Occipital lobe (tissue), 2 donors: Measurements from ENCODE around the gene NRF1. TPM values are rescaled to one million over a fixed set of nuclear protein-coding genes. Genes with fewer than 3 reads are reported as not detected.

ENCODE experiments used
- DNase-seq: peaks from one replicate; lab custom pipeline; 2025; lab: John Stamatoyannopoulos, UW
- total RNA-seq: library from RNA; depleted of rRNA; stranded (reverse); fragments of >200 nt; gene quantifications from one replicate; pipeline ENCODE4 v1.2.3, GENCODE V29; 2014

Gene NRF1
- total RNA-seq, 1 donor from 2014 or later: 16.1 TPM

DNA sequence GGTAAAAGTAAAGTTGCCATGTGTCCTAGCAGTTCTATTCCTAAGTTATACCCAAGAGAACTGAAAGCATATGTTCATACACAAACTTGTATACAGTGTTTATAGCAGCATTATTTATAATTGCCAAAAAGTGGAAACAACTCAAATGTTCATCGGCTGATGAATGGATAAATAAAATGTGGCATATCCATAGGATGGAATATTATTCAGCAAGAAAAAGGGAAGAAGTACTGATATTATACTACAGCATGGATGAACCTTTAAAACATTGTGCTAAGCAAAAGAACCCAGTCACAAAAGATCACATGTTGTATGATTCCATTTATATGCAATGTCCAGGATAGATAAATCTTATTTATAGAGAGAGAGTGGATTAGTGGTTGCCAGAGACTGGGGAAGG is 68.9 kb downstream of the NRF1 start:
- DNase-seq: no peak

DNA sequence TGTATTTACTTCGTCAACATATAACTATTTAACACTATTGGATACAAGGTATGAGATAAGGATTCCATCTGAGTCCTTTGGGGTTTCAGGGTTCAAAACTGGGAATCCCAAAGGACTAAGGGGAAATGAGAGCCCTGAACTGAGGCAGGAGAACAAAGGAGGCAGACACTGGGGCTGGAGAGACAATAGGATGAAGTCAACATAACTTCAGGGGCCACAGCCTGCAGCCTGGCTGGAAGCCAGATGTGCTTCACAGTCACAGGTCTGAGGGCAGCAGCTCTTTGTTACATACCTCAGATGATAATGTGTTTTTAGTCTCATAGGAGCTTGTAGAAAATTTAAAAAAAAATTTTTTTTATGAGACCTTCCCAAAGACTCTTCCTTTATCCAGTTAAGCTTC is 73.3 kb downstream of the NRF1 start:
- no peak for DNase-seq

GRCh38 chr7:129686063-129686462 is 74.5 kb downstream of the NRF1 start:
- no peak for DNase-seq

- DNase-seq: no peak
Observed at GRCh38 chr7:129688503-129689222, 77.1 kb downstream of the NRF1 start.

DNA sequence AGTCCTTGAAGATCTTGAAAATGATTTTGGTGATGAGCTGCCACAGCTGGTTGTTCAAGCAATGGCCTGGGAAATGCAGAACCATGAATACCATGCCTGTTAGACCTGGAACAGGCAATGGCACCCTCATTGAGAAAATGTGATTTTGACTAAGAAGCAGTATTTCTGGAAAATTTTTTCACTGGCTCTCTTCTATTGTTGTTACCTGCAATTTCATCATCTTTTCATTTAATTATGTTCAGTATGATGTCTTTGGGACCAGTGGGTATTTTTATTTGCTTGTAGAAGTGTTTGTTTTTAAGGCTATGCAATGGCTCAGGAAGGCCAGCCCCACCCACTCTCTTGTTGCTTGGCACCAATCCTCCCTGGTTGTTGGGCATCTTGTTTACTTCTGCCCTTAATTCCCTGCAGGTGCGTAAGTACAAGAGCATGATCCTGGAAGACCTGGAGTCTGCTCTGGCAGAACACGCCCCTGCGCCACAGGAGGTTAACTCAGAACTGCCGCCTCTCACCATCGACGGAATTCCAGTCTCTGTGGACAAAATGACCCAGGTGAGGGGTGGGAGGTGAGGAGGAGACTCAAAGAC is 78.6 kb downstream of the NRF1 start:
- DNase-seq: no peak

GRCh38 chr7:129690701-129691100 is 79.2 kb downstream of the NRF1 start:
- DNase-seq: no peak

DNA sequence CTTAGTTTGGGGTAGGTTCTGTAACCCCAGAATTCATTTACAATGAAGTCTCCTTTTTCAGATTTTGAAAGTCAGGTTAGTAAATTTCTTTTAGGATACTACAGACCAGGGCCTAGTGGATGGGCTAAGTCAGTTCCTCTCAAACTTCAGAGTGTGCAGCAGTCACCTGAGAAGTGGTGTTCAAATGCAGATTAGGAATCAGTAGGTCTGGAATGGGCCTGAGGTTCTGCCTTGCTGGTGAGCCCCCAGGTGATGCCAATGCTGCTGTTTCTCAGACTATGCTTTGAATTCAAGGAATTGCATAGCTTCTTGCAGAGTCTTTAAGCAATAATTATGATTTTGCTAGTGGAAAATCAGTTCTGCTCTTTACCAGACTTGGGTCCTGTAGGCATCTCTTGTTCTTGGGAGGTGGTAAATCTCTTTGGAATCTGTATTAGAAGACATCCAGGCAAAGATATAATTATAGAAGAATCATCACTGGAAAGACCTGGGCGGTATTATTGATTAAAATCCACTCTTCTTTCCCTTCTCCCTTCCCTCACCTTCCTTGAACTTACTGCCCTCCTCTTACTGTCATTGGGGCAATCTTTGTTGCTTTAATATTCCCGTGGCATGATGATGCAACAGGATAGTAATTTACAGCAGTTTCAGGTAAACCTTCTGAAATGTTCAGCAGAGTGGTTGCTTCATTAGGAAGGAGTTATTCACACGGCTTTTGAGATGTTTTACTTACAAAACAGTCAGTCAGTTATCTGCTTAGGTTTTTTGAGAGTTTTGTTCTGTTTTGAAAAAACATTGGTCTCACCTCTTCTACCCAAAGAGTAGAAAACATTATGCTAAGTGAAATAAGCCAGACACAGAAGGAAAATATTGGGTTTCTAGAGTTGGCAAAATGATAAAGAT is 87.2 kb downstream of the NRF1 start:
- DNase-seq: no peak

- no peak for DNase-seq
Observed at GRCh38 chr7:129702316-129702715, 90.8 kb downstream of the NRF1 start.

GRCh38 chr7:129702761-129703338 is 91.3 kb downstream of the NRF1 start:
- DNase-seq: no peak

DNA sequence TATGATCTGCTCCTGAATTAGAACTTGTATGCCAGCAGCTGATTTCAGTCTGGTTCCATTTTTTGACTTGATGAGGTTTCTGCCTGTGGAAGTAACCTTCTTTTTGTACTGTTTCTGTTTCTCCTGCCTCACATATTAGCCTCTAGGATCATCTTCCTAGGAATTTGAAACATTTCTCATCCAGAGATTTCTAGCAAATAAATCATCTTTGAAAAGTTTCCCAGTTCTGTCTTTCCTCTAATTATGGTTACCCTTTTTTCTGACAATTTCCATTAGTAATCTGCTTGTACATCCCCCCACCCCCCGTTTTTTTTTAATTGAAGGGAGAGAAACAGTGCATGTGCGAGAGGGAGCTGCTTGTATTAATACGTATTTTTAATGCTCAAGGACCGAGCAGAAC is 92.2 kb downstream of the NRF1 start:
- DNase-seq: no peak

GRCh38 chr7:129707910-129708499 is 96.5 kb downstream of the NRF1 start:
- no peak for DNase-seq

- DNase-seq: no peak
Observed at GRCh38 chr7:129713544-129713943, 102.0 kb downstream of the NRF1 start.

- no peak for DNase-seq
Observed at GRCh38 chr7:129714514-129715063, 103.1 kb downstream of the NRF1 start.

- no peak for DNase-seq
Observed at GRCh38 chr7:129719980-129720732, 108.6 kb downstream of the NRF1 start.

DNA sequence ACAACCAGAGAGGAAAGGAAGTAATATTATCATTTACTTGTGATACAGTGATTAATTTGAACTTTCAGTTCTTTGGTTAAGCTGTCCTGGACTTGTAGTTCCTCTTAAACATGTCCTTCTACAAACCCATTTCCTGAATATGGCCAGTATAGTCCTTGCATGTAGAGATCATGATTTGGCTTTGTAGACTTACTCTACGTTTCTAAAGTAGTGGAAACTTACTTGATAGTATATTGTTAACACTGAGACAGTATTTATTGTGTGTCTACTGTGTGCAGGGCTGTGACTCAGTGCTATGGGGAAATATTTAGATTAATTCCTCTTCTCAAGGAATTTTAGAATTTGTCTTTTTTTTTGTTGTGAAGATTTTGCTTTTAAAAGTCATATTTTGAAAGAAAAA is 109.5 kb downstream of the NRF1 start:
- no peak for DNase-seq

DNA sequence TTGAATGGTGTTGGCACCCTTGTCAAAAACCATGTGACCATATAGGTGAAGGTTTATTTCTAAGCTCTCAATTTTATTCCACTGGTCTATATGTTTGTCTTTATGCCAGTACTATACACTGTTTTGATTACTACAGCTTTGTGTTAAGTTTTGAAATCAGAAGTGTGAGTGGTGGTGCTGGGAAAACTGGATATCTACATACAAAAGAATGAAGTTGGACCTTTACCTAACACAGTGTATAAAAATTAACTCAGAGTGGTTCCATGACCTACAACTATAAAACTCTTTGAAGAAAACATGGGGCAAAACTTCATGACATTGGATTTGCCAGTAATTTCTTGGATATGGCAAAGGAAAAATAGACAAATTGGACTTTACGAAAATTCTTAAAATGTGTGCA is 112.2 kb downstream of the NRF1 start:
- DNase-seq: no peak

DNA sequence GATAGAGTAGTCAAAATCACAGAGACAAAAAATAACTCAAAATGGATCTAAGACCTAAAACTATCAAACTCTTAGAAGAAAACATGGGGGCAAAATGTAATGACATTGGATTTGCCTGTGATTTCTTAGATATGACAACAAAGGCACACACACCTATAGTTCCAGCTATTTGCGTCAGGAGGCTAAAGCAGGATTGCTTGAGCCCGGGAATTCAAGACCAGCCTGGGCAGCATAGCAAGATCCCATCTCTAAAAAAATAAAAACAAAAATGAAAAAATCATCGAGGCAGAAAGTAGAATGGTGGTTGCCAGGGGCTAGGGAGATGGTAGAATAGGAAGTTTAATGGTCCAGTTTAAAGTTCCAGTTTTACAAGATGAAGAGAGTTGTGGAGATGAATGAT is 113.3 kb downstream of the NRF1 start:
- DNase-seq: no peak

GRCh38 chr7:129728875-129729467 is 117.5 kb downstream of the NRF1 start:
- no peak for DNase-seq

DNA sequence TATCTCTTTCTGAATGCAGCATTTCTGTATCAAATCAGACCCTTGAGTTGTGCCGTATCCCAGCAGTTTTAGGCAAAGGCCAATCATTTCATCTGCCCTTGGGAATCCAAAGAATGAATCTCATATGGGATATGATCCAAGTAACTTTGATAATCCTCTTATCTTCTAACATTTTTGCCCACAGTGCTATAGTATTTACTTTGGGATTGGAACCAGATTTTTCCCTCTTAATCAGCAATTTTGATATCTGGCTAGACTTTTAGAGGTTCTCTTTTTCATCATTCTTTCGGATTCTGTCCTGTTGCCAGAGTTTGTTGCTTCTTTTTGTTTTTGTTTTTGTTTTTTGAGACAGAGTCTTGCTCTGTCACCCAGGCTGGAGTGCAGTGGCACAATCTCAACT is 118.0 kb downstream of the NRF1 start:
- no peak for DNase-seq

- DNase-seq: no peak
Observed at GRCh38 chr7:129730159-129730558, 118.6 kb downstream of the NRF1 start.
